CD4-positive, alpha-beta T cell treated with Interleukin-17A for 4 hours (primary cell): ENCODE results near the gene KRTAP10-1.
"Not testable (repeated sequence)": the region's sequence is repeated elsewhere in the genome, so short reads cannot be mapped to it uniquely, and the experiment has no call there.

Experiments used
- DNase-seq: peaks from one replicate; pipeline ENCODE4 v3.0.0-alpha.2; 2020; ENCODE audit warnings: mixed read lengths

Gene KRTAP10-1, protein sequence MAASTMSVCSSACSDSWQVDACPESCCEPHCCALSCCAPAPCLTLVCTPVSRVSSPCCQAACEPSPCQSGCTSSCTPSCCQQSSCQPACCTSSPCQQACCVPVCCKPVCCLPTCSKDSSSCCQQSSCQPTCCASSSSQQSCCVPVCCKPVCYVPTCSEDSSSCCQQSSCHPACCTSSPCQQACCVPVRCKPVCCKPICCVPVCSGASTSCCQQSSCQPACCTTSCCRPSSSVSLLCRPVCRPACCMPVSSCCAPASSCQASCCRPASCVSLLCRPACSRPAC

DNA sequence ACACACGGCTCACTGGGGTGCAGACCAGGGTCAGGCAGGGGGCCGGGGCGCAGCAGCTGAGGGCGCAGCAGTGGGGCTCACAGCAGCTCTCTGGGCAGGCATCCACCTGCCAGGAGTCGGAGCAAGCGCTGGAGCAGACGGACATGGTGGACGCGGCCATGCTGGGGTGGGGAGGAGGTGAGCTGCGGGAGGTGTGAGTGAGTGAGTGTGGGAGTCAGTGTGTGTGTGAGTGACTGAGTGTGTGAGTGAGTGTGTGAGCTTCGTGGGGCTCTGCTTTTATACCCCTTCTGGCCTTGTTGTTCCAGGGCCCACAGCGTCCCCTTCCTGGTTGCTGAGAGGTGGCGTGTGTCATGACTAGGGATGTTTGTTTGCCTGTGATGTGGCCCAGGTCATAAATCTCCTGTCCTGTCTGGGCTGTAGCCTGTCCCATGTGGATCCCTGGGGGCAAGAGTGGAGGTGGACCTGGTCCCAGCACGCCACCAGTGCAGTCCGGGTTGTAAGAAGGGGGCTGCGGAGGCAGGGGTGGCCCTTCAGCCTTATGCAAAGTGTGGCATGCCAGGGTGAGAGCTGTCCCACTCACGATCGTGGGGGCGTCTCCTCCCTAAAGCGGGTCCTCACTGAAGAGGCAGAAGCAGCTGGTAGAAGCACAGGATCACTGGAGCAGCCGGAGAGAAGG, at the start of gene KRTAP10-1:
Gene KRTAP10-1 (minus strand): TSS at position 205 of the 676 bp plus-strand sequence. CDS start 45 bp downstream, at position 160.
- no peak for DNase-seq

DNA sequence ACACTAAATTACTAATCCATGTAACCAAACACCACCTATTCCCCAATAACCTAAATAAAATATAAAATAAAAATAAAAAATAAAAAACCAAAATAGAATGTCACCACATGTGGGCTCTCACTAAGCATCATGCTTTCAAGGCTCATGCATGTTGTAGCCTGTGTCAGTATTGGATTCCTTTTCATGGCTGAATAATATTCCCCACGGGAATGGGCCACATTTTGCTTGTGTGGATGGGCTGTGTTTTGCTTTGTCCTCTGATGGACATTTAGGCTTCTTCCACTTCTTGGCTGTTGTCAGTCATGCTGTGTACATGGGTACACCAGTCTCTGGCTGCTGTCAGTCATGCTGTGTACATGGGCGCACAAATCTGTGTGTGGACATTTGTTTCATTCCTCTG, 49.1 kb upstream of the KRTAP10-1 start:
- DNase-seq, result no peak

DNA sequence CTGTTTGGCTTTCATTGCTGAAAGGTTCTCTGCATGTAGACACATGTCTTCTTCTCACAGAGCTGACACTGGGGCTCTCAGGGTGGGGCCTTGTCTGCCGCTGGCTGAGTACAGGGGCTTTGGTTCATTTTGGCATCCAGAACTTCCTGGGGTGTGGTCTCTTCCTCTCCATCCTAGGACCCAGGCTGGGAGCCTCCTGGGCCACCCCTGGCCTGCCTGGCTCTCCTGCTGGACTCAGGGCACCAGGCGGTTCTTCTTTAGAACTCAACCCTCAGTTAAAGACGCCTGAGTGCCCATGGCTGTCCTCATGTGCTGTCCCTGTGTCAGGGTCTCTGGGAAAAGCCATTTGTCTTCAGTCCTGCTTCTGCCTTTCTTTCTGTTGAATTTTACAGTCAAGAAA, 45.9 kb upstream of the KRTAP10-1 start:
- no peak for DNase-seq

DNA sequence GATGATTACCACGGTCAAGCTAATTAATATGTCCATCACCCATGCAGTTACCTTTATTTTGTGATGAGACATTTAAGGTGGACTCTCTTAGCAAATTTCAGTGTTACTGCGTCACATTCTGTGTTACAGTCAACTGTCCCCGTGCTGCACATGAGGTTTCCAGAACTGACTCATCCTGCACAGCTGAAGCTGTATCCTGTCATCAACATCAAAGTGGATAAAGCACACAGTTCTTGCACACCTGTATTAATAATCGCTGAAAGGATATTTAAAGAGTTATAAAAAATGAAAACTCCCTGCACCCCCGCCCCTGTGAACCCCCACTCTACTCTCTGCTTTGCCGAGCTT, 43.8 kb upstream of the KRTAP10-1 start:
- DNase-seq, result peak; percentile 18

DNA sequence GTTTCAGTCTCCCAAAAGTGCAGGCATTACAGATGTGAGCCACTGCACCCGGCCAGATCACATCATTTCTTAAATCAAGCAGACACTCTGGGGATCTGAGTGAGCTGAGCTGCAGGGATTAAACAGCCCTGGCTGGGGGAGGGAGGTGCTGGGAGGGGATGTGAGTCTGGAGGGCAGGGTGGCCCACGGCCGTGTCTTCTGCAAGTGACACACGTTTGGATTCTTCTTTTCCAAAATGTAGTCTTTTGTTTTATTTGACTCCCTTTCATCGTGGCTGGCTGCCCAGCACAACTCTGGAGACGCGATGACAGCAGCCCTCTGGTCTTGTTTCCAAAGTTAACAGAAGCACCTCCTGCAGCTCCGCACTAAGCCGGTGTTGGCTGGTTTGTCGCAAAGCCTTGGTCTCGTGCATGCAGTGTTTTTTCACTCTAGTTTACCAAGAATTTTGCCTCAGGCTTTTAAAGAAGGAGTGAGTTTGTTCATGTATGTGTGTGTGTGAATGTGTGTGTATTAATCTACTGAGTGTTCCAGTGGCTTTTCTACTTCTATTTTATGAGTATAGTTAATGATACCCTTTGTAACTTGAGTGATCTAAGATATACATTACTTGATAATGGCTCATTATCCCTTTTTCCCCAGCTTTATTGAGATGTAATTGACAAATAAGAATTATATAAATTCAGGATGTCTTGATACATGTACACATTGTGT, 43.2 kb upstream of the KRTAP10-1 start:
- no peak for DNase-seq

DNA sequence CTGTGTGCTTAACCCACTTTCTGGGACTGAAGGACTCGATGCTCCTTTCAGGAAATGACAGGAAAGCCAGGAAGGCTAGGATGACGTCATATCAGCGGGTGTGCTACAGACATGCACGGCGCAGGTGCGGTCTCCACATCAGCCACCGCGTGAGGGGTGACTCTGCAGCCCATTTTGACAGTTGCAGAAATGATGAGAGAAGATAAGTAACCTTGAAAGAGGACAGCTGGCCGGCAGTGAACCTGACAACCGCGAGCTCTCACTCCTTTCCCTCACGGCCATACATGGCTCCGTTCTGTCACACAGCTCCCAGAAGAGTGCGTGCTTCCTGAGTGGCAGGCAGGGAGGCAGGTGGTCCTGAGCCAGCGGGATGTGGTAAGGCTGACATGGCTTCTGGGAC, 42.1 kb upstream of the KRTAP10-1 start:
- DNase-seq, result no peak

DNA sequence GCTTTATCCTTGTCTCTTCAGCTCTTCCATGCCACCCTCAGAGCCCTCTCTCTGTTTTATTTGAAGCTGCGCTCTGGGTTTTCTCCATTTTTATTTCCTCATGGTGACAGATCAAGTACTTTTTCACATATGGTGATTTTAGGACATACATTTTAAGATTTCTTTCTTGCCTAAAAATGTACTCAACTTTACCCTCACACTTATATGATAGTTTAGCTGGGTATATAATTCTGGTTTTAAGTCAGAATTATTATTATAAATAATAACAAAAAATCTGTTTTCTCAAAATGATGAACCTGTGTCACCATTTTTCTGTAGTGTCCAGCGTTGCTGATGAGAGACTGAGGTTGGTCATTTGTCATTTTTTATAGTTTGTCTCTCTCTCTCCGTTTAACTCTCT, 41.2 kb upstream of the KRTAP10-1 start:
- DNase-seq, result no peak

DNA sequence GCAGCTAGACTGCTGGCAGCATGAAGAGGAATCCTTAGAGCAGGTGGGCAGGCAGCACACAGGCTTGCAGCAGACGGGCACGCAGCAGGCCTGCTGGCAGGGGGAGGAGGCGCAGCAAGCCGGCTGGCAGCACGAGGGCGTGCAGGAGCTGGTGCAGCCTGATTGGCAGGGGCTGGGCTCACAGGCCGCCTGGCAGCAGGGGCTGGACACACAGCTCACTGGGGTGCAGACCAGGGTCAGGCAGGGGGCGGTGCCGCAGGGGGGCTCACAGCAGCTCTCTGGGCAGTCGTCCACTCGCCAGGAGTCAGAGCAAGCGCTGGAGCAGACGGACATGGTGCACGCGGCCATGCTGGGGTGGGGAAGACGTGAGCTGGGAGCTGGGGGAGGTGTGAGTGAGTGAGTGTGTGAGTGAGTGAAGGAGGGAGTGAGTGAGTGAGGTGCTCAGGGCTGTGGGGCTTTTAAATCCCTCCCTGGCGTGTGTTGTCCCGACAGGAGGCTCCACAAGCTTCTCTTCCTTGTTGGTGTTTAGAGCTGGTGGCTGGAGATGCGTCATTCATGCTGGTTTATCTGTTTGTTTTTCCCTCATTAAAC, 40.3 kb upstream of the KRTAP10-1 start, which contains the start of gene KRTAP10-5:
Gene KRTAP10-5 (minus strand): TSS at position 374 of the 591 bp plus-strand sequence. CDS start 26 bp downstream, at position 348.
- not testable (repeated sequence) for DNase-seq

DNA sequence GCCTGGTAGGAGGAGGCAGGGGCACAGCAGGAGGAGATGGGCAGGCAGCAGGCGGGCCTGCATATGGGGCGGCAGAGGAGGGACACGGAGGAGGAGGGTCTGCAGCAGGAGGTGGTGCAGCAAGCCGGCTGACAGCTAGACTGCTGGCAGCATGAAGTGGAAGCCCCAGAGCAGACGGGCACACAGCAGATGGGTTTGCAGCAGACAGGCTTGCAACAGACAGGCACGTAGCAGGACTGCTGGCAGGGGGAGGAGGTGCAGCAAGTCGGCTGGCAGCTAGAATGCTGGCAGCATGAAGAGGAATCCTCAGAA, 39.8 kb upstream of the KRTAP10-1 start:
- DNase-seq, result no peak

DNA sequence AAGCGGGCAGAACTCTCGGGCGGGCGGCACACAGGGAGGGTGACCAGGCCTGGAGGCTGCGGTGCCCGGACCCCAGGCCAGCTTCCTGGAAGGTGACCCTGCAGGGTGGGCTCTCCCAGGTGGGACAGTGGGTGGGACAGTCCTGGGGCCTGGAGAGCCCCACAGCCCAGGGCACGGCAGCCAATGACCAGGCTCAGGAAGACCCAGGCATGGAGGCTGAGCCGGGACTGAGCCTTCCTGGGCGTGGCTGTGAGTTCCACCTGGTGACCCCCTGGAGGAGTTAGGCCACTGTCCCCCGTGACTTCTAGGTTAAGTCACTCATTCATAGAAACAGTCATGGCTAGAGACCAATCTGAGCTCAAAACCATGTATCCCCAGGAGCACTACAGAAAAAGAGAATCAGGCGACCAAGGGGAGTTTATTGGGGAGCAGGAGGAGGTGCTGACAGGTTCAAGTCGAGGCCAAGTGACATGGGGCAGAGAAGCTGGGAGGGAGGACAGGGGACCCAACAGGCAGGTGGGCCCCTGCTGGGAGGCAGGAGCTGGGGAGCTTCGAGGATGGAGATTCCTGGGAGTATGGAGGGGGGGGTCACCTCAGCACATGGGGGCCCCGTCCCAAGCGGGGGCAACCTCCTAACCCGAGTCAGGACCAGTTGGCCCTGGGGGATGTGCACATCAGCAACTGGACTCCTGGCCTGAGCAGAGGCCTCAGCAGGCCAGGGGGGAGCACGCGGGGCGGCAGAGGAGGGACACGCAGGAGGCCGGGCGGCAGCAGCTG, 39.2 kb upstream of the KRTAP10-1 start:
- no peak for DNase-seq

DNA sequence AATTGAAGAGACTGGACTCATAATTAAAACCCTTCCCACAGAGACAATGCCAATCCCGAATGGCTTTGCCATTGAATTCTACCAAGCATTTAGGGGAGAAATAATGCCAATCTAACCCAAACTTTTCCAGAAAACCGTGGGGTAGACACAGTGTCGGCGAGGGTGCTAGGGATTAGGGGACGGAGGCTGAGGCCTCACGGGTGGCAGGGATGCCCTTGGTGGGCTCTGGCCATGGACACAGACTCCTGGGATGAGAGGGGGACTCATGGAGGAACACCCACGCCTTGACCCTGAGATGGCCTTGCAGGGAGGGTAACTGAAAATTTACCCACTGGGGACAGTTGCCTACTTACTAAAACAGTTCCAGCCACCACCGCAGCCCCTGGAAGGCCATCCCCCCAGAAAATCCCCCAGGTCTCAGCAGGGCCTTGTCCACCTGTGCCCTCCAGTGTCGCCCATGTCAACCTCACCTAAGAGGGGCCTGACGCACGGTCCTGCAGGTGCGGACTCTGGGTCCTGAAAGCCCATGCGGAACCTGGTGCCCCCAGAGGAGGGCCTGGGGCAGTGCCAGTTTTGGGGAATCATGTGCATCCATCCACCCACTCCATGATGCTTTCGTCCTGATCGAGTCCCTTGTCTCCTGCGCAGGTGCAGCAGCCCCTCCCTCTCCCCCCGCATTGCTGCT, 38.5 kb upstream of the KRTAP10-1 start:
- no peak for DNase-seq

DNA sequence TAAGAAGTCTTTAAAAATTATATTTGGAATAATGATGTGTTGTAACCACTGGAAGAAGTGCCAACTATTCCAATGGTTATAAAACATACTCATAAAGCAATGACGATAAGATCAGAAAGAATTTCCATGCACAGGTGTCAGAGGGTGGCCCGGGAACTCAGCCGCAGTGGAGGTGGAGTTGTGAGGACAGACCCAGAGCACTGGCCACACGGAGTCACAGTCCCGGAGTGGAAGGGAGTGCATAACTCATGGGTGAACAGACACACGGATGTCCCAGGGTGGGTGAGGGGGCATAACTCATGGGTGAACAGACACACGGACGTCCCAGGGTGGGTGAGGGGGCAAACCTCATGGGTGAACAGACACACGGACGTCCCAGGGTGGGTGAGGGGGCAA, 36.0 kb upstream of the KRTAP10-1 start:
- no peak for DNase-seq

DNA sequence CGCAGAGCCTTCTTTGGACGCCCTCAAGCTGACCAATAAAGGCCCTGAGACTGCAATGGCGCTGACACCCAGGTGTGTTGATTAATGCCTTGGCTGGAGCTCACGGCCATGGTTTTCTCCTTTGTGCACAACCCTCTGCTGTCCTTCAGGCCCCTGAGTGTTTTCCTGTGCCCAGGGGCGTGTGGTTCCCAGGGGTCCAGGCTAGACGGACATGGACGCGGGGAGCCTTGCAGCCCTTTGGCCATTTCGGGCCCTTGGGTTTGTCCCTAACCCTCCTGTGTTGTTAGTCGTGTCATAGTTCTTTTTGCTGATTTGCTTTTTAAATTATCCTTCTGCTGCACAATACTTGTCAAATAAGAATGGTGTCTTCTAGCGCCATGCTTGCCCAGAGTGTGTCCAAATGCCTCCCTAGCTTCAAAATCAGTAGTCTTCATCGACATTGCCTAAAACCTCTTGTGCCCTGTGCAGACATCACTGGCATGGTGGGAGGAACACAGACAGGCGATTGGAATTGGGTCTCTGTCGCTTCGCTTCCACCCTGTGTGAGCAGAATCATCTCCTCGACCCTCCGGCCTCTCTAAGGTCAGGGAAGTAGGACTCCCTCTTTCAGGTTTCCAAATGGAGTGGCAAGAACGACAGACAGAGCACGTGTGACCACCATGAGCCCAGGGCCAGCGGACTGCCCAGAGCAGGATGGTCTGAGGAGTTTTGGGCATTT, 35.5 kb upstream of the KRTAP10-1 start:
- DNase-seq, result no peak

DNA sequence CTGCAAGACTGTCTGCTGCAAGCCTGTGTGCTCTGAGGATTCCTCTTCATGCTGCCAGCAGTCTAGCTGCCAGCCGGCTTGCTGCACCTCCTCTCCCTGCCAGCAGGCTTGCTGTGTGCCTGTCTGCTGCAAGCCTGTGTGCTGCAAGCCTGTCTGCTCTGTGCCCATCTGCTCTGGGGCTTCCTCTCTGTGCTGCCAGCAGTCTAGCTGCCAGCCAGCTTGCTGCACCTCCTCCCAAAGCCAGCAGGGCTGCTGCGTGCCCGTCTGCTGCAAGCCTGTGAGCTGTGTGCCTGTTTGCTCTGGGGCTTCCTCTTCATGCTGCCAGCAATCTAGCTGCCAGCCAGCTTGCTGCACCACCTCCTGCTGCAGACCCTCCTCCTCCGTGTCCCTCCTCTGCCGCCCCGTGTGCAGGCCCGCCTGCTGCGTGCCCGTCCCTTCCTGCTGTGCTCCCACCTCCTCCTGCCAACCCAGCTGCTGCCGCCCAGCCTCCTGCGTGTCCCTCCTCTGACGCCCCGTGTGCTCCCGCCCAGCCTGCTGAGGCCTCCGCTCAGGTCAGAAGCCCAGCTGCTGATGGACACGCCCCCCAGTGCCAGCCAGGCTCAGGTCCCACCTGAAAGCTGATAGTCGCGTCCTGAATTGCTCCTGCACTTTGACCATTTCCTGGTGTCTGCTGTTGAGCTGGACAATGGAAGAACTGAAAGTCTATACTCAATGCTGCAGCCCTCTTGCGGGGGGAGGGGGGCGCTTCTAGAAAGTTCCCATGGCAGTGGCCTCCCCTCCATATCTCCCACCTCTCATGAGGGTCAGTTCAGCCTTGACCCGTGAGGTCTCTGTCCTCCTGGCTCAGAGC, 34.7 kb upstream of the KRTAP10-1 start:
- no peak for DNase-seq

DNA sequence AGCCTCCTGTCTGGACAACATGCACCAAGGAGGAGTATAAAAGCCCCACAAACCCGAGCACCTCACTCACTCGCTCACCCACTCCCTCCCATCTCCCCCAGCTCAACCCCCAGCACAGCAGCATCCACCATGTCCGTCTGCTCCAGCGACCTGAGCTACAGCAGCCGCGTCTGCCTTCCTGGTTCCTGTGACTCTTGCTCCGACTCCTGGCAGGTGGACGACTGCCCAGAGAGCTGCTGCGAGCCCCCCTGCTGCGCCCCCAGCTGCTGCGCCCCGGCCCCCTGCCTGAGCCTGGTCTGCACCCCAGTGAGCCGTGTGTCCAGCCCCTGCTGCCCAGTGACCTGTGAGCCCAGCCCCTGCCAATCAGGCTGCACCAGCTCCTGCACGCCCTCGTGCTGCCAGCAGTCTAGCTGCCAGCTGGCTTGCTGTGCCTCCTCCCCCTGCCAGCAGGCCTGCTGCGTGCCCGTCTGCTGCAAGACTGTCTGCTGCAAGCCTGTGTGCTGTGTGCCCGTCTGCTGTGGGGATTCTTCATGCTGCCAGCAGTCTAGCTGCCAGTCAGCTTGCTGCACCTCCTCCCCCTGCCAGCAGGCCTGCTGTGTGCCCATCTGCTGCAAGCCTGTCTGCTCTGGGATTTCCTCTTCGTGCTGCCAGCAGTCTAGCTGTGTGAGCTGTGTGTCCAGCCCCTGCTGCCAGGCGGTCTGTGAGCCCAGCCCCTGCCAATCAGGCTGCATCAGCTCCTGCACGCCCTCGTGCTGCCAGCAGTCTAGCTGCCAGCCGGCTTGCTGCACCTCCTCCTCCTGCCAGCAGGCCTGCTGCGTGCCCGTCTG, 33.8 kb upstream of the KRTAP10-1 start, which contains the start of gene KRTAP10-4:
Gene KRTAP10-4 (plus strand): TSS at position 100 of the 827 bp plus-strand sequence. CDS start 30 bp downstream, at position 130.
- not testable (repeated sequence) for DNase-seq

DNA sequence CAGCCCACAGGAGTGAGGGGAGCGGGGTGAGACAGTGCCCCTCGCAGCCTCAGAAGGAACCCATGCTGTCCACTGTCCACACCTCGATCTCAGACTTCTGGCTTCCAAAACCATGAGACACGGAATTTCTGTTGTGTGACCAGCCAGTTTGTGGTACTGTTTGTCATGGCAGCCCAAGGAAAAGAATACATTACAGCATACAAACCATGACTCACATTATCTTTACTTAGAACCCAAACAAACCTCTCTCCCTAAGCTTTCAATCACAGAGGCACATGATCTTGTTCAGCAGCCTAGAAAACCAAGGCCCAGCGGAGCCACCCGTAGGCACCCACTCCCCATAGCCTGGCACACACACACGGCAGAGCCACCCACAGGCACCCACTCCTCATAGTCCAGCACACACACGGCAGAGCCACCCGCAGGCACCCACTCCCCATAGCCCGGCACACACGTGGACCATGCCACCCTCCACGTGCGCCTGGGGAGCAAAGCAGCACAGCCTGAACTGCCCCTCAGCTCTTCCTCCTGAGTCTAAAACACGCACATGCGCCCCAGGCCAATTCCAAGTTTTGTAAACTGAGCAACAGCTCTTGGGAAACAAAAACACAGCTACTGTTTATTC, 33.1 kb upstream of the KRTAP10-1 start:
- no peak for DNase-seq

DNA sequence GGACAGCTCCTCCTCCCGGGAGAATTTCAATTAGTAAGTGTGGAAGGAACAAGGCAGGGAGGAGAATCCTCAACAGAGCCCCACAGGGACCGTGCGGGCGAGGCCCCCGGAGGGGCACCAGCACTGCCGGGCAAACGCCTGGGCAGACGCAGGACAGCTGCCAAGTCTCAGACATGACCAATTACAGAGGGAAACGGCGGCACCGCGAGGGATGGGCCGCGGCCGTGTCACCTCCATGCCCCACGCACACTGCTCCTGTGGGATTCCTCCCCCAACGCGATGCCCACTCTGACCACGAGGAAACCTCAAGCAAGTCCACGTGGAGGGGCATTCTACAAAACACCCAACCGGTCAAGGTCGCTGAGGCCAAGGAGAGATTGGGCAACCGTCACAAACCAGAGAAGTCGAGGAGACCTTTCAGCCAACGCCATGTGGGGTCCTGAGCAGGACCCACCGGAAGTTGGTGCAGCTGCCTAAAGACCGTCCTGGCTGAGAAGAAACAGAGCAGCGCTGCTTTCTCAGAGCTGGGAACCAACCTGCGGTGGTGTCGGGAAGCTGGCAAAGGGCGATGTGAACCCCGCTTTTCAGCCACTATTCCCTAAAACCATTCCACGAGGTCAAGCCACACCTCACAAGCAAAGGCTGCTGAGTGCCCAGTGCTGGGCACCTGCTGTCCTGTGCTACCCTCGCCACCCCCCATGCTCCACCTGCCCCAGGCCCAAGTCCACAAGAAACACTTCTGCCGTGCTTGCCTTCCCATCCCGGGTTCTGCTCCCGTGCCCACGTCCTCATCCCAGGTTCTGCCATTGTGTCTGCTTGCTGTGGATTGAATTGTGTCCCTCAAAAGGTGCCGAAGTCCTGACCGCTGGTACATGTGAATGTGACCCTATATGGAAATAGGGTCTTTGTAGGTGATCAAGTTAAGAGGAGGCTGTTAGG, 32.1 kb upstream of the KRTAP10-1 start:
- DNase-seq, result no peak

DNA sequence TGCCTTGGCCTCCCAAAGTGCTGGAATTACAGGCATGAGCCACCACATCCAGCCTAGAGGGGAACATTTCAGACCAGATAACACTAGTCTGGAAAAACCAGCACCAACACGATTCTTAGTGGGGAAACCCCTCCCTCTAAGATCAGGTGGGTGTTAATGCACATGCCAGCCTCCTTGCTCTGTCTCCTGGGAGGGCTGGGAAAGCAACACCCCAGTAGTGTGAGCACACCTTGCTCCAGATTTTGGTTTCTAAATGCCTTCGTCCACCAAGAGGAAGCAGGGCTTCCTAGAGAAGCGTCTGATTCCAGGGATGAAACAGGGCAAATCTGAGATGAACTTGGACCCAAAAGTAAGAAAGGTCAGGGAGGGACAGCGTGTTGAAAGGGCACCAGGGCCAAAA, 31.3 kb upstream of the KRTAP10-1 start:
- no peak for DNase-seq
